OCI-LY1 (cell line): Measurements from ENCODE around the gene CNTN5.

Source experiments
- CTCF ChIP-seq: fragments of 200-600 bp; sonication (generic), shearing (Covaris generic); IDR thresholded peaks from 2 replicates; pipeline ENCODE4 v1.5.1; 2017; ENCODE audit warnings: mild to moderate bottlenecking, antibody characterized with exemption, low read length, moderate library complexity, mixed read lengths
- EZH2 ChIP-seq: fragments of 200-600 bp; sonication (generic), shearing (Covaris generic); IDR thresholded peaks from 2 replicates; pipeline ENCODE4 v1.8.0; 2017; ENCODE audit warnings: borderline replicate concordance, mixed run types, mild to moderate bottlenecking, antibody characterized with exemption, low read length, moderate library complexity, mixed read lengths

GRCh38 chr11:99307510-99308088 is 286.9 kb downstream of the CNTN5 start:
- TF ChIP-seq CTCF (no peak), EZH2 (no peak)
